Activated CD8-positive, alpha-beta T cell treated with anti-CD3 and anti-CD28 coated beads, Interleukin-2, amount 10 ng/mL, durations not matched to agents 7 days and 5 days (primary cell): ENCODE data around the gene PRKAR1B. TPM values are rescaled to one million over a fixed set of nuclear protein-coding genes. Genes with fewer than 3 reads are reported as not detected.
A peak's percentile ranks its signal among the peaks of the same experiment; 100 is the strongest.

Experiments used
- ATAC-seq: fragments of 150-1000 bp; cut with Tn5 transposase; one replicate; pipeline ENCODE4 v1.10.0; 2021; ENCODE audit warnings: moderate library complexity
- CTCF ChIA-PET: fragments of 350-600 bp; sonication (Branson Sonifier 250); formaldehyde crosslinking; loops from one replicate; lab custom pipeline; 2021; ENCODE audit warnings: antibody characterized with exemption; lab: Charles Lee
- POLR2A ChIA-PET: fragments of 350-600 bp; sonication (Branson Sonifier 250); formaldehyde crosslinking; loops from one replicate; lab custom pipeline; 2021; ENCODE audit warnings: antibody characterized with exemption; lab: Charles Lee
- DNase-seq: peaks from one replicate; pipeline ENCODE4 v3.0.0-alpha.2; 2020
- H3K27ac Mint-ChIP-seq: one replicate; pipeline ENCODE4 v1.8.0; 2021; ENCODE audit warnings: mild to moderate bottlenecking, mixed read lengths
- H3K27me3 Mint-ChIP-seq: one replicate; pipeline ENCODE4 v1.8.0; 2021; ENCODE audit warnings: low read depth, mixed read lengths
- H3K36me3 Mint-ChIP-seq: one replicate; pipeline ENCODE4 v1.8.0; 2021; ENCODE audit warnings: low read depth, mixed read lengths
- H3K4me1 Mint-ChIP-seq: one replicate; pipeline ENCODE4 v1.8.0; 2021; ENCODE audit warnings: low read depth, mixed read lengths
- H3K4me3 Mint-ChIP-seq: one replicate; pipeline ENCODE4 v1.8.0; 2021; ENCODE audit warnings: mild to moderate bottlenecking, mixed read lengths
- H3K9me3 Mint-ChIP-seq: one replicate; pipeline ENCODE4 v1.8.0; 2022; ENCODE audit warnings: mixed read lengths; ENCODE audit not compliant: insufficient read depth
- total RNA-seq, 2 experiments: library from RNA; stranded (reverse); gene quantifications; one replicate each; pipeline ENCODE4 v1.2.3, GENCODE V29; 2021

PRKAR1B gene
- total RNA-seq, 2 experiments from 2014 or later = 56.5 to 58.2 TPM

DNA sequence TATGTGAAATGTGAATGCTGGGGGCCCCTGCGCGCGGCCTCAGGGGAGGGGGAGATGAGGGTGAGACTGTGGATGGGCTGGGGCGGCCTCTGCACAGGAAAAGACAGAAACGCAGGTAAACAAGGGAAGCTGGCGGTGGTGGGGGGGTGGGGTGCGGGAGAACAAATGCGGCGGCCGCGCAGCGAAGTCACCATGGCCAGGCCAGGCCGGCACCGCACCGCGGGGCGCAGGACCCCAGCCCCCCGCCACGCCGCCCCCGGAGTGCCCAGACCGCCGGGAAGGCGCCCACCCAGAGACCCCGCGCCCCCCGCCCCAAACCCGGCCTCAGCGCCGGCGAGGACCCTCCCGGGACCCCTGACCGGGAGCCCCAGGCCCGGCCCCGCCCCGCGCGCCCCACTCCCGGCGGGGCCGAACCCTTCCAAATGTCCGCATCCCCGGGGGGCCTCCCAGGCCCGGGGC, 15.1 kb downstream of the PRKAR1B start:
- H3K27ac Mint-ChIP-seq = no peak overlapping the region
- H3K36me3 Mint-ChIP-seq = peaks cover 27% of the 10 kb centered on the region
- ATAC-seq (no peak), DNase-seq (no peak)
- peaks cover 13% of the 10 kb centered on the region for H3K4me1 Mint-ChIP-seq
- H3K4me3 Mint-ChIP-seq = no peak overlapping the region
- POLR2A ChIA-PET = no interaction called here
- CTCF ChIA-PET = no interaction called here
- H3K9me3 Mint-ChIP-seq = no peaks in the 10 kb centered on the region
- no peaks in the 10 kb centered on the region for H3K27me3 Mint-ChIP-seq

DNA sequence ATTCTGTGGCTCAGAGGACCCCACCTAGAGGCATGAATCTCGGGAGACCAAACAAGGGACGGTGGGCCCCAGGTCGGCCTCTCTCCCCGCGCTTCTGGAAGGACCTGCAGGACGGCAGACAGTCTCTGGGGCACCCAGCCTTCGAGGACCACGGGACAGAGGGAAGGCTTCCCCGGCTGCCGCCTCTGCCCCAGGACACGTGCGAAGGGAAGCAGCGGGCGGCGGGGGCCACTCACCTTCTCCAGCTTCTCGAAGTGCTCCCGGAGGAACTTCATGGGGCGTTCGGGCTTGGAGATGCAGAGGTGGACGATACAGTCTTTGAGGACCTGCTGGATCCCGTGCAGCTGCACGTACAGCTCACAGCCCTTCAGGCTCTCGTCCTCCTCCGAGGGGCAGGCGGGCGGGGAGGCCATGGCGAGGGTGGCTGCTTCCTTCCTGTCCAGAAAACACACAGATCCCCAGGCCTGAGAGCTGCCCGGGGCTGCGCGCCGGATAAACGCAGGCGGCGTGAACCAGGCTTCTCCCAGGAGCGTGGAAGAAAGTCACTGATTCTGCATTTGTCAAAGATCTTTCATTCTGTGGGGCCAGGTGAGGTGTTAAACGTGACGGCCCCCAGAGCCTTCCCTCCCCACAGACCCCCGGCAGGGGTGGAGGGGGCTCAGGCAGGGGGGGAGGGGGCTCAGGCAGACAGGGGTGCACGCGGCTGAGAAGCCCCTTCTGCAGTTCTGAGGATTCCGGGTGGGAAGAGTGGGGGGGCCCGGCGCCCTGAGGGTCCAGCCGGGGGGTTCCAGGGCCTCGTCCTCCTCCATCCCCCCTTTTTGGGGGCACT, 15.8 kb downstream of the PRKAR1B start:
- ATAC-seq = no peak
- Mint-ChIP-seq H3K27ac (no peak overlapping the region), H3K27me3 (no peaks in the 10 kb centered on the region), H3K9me3 (no peaks in the 10 kb centered on the region), H3K36me3 (peaks cover 27% of the 10 kb centered on the region), H3K4me1 (peaks cover 9% of the 10 kb centered on the region), H3K4me3 (peak overlapping the region; percentile 18)
- ChIA-PET CTCF (no interaction called here), POLR2A (no interaction called here)
- no peak for DNase-seq

DNA sequence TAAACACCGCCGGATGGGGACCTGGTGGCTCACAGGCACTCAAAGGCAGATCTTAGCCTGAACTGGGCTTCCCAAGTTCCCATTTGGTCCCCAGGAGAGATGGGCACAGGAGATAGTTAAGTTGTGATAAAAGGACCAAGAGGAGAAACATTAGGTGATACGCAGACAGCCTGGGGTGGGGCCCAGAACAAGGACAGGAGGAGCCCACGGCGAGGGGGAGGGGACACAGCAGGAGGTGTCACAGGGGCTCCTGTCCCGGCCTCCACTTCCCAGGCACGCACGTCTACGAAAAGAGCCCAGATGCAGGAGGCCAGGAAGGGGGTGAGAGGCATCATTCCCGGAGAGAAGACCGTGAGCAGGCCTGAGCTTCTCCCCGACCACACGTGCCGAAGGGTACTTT, 16.9 kb downstream of the PRKAR1B start:
- no peak for DNase-seq
- Mint-ChIP-seq H3K27me3 (no peaks in the 10 kb centered on the region), H3K4me1 (peaks cover 9% of the 10 kb centered on the region), H3K9me3 (no peaks in the 10 kb centered on the region), H3K4me3 (no peak overlapping the region), H3K27ac (no peak overlapping the region), H3K36me3 (peaks cover 27% of the 10 kb centered on the region)
- CTCF ChIA-PET = no interaction called here
- no peak for ATAC-seq
- POLR2A ChIA-PET = no interaction called here

DNA sequence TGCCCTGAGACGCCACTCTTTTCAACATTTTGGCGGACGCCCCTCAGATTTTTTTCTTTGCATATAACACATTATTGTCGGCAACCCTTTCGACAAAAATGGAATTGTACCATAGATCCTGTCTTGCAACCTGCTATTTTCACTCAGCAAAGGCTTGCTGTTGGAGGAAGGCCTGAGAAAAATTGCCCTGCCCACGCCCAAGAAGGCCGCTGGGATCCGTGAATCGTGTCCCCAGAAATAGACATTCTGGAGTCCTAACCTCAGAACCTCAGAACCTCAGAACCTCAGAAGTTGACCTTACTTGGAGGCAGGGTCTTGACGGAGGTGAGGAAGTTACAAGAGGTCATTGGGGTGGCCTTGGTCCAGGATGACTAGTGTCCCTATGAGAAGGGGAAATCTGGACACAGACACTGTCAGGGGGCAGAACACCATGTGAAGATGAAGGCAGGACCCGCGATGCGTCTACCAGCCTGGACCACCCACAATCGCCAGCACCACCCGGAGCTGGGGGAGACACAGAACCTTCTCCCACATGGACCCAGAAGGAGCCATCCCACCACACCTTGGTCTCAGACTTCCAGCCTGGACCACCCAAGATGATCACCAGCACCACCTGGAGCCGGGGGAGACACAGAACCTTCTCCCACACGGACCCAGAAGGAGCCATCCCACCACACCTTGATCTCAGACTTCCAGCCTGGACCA, 19.6 kb downstream of the PRKAR1B start:
- ATAC-seq (no peak), DNase-seq (no peak)
- Mint-ChIP-seq H3K27me3 (no peaks in the 10 kb centered on the region), H3K4me1 (peaks cover 3% of the 10 kb centered on the region), H3K4me3 (no peak overlapping the region), H3K36me3 (peaks cover 32% of the 10 kb centered on the region), H3K9me3 (peaks cover 9% of the 10 kb centered on the region), H3K27ac (no peak overlapping the region)
- ChIA-PET POLR2A (no interaction called here), CTCF (no interaction called here)

DNA sequence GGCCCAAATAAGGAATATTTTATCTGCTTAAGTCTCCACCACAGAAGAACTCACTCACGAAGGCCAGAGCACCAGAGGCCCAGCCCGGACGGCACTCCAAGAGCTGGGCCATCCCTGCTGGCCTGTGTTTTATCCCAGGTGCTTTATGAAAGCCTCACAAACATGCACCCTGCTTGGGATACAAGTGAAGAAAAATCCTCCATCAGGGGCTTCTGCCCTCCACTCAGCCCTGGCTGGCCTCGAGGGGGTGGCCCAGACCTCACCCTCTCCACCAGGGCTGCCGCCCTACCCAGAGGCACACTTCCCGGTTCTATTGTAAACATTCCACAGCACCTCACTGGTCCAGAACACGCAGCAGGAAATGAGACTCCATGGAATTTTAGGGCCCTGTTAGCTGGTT, 20.4 kb downstream of the PRKAR1B start:
- DNase-seq (no peak), ATAC-seq (no peak)
- no peaks in the 10 kb centered on the region for H3K27me3 Mint-ChIP-seq
- ChIA-PET POLR2A (no interaction called here), CTCF (no interaction called here)
- peaks cover 36% of the 10 kb centered on the region for H3K36me3 Mint-ChIP-seq
- H3K4me1 Mint-ChIP-seq = peaks cover 3% of the 10 kb centered on the region
- peaks cover 14% of the 10 kb centered on the region for H3K9me3 Mint-ChIP-seq
- no peak overlapping the region for H3K4me3 Mint-ChIP-seq
- no peak overlapping the region for H3K27ac Mint-ChIP-seq

DNA sequence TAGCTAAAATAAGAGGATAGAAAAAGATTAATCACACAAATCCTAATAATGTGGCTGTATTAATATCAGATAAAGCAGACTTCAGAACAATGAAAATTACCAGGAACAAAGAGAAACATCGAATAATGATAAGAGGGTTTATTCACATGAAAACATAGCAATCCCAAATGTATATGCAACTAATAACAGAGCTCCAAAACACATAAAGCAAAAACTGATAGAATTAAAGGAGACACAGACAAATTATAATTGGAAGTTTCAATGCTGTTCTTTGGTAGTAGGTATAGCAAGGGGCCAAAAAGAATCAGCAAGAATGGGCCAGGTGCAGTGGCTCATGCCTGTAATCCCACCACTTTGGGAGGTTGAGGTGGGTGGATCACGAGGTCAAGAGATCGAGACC, 24.0 kb downstream of the PRKAR1B start:
- Mint-ChIP-seq H3K4me3 (no peak overlapping the region), H3K27ac (no peak overlapping the region), H3K36me3 (peaks cover 42% of the 10 kb centered on the region), H3K9me3 (peaks cover 16% of the 10 kb centered on the region), H3K4me1 (no peaks in the 10 kb centered on the region), H3K27me3 (no peaks in the 10 kb centered on the region)
- no peak for DNase-seq
- no peak for ATAC-seq
- POLR2A ChIA-PET = no interaction called here
- CTCF ChIA-PET = no interaction called here

DNA sequence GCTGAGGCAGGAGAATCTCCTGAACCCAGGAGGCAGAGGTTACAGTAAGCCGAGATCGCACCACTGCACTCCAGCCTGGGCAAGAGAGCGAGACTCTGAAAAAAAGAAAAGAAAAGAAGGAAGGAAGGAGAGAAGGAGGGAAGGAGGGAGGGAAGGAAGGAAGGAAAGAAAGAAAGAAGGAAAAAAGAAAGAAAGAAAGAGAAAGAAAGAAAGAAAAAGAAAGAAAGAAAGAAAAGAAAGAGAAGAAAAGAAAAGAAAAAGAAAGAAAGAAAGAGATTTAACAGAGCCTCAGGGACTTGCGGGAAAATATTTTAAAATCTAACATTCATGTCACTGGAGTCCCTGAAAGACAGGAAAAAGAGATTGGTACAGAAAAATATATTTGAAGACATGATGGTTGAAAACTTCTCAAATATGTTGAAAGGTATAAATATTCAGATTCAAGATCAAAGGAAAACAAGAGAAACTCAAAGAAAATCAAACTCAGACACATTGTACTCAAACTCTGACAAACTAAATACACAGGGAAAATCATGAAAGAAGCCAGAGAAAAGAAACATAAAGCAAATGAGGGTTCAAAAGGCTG, 25.9 kb downstream of the PRKAR1B start:
- H3K4me3 Mint-ChIP-seq = no peak overlapping the region
- CTCF ChIA-PET = no interaction called here
- H3K4me1 Mint-ChIP-seq = no peaks in the 10 kb centered on the region
- ATAC-seq (no peak), DNase-seq (no peak)
- no peak overlapping the region for H3K27ac Mint-ChIP-seq
- peaks cover 16% of the 10 kb centered on the region for H3K9me3 Mint-ChIP-seq
- H3K36me3 Mint-ChIP-seq = peaks cover 32% of the 10 kb centered on the region
- POLR2A ChIA-PET = no interaction called here
- H3K27me3 Mint-ChIP-seq = no peaks in the 10 kb centered on the region

DNA sequence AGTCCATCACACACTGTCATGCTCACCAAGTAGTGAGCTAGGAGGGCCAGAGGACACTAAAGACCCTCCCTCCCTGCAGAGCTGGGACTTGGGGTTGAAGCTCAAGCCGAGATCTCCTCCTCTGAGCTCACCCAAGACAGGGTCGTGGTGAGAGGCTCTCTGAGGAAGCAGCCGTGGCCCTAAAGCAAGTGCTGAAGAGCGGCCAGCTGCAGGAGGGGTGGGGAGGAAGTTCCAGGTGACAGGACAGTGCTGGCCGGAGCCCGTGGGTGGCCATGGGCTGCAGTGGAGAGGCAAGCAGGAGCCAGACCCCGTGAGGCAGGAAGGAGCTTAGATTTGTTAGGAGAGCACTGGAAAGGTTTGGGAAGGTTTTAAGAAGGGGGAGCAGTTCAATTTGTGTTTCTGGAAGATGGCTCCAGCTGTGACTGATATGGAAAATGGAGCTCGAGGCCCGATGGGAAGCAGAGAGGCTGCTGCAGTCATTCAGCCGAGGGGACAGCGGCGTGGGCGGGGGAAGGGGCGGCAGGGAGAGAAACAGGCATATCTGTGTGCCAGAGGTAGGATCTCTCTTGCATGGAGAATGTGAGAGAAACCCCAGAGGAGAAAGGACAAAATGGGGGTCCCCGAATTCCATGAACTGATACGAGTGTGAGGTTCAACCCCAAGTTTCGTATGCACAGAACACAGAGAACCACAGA, 27.5 kb downstream of the PRKAR1B start:
- POLR2A ChIA-PET = no interaction called here
- no peak overlapping the region for H3K4me3 Mint-ChIP-seq

DNA sequence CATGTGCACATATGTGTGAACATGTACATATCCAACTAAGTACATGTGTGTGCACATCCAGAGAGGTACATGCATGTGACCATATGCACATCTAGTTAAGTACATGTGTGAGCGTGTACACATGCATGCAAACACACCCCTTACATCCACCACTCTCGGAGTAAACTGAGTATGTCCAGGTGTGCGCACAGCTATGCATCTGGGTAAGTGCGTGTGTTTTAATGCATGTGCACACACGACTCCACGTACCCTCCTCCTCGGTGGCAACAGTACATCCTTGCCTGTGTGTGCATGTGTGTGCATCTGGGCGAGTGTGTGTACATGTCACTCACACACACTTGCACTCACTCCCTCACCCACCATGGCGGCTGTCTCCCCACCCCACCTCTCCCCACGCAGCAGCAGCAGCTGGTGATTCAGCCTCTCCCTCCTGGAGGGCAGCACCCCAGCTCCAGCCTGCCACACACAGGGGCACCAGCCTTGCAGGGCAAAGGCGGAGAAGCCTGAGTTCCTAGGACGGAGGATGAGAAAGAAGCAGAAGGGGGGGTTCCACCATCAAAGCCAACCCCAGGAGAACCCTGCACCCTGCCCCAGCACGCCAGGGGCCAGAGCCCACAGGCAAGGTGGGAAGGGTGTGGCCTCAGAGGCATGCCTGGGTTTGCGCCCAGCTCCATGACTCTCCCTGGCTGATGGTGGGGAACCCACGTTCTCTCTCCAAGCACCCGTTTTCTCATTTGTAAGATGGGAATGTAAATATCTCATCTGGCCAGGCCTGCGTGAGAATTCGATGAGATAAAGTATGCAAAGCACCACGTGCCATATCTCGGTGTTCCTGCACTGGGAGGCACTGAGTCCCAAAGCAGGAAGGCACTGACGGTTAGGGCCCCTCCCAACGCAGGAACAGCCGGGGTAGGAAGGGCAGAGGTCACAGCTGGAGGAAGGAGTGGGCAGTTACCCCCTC, 28.3 kb downstream of the PRKAR1B start:
- Mint-ChIP-seq H3K4me1 (no peaks in the 10 kb centered on the region), H3K27ac (no peak overlapping the region), H3K4me3 (no peak overlapping the region), H3K36me3 (peaks cover 29% of the 10 kb centered on the region), H3K27me3 (no peaks in the 10 kb centered on the region), H3K9me3 (peaks cover 10% of the 10 kb centered on the region)
- ChIA-PET CTCF (no interaction called here), POLR2A (no interaction called here)
- no peak for ATAC-seq
- no peak for DNase-seq

More for the DNA sequence above, 27.5 kb downstream of the PRKAR1B start:
- H3K27ac Mint-ChIP-seq = no peak overlapping the region
- H3K27me3 Mint-ChIP-seq = no peaks in the 10 kb centered on the region
- DNase-seq (no peak), ATAC-seq (no peak)
- H3K9me3 Mint-ChIP-seq = peaks cover 16% of the 10 kb centered on the region
- no peaks in the 10 kb centered on the region for H3K4me1 Mint-ChIP-seq
- peaks cover 34% of the 10 kb centered on the region for H3K36me3 Mint-ChIP-seq
- CTCF ChIA-PET = no interaction called here

DNA sequence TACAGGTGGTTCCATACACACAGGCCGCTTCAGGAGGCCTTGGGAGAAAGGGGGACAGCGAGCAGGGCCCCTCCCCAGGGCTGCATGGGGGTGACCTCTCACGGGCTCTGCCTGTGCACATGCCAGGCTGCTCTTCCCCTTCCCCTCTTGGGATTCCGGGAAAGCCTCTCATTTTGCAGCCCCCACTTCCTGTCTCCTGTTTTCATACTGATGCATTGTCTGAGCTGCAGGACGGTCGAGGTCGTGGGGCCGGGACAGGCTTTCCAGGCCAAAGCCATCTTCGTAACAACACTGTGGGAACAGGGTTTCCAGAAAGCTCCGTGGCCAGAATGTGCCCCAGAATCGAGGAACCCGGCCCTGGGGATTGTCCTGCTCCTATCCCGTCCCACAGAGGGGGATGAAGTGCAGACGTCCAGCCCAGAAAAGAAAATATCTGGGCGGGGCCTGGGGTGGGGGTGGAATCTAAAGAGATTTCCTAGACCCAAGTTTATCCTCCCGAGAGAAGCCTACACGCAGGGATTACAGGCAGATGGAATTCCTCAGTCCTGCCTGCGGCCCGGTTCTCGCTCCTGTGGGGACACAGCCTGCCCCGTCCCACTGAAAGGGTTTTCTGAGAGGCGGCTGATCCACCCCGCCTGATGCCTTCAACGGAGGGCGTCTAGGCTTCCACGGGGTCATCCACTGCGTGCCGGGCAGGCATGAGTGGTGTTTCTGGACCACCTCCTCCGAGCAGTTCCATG, 30.1 kb downstream of the PRKAR1B start:
- ATAC-seq (no peak), DNase-seq (no peak)
- H3K4me1 Mint-ChIP-seq = no peaks in the 10 kb centered on the region
- no peak overlapping the region for H3K4me3 Mint-ChIP-seq
- ChIA-PET CTCF (no interaction called here), POLR2A (no interaction called here)
- peaks cover 35% of the 10 kb centered on the region for H3K36me3 Mint-ChIP-seq
- H3K27me3 Mint-ChIP-seq = no peaks in the 10 kb centered on the region
- no peak overlapping the region for H3K27ac Mint-ChIP-seq
- H3K9me3 Mint-ChIP-seq = peaks cover 9% of the 10 kb centered on the region
